HepG2 (cell line): ENCODE measurements around the gene FOXA1.

Source experiments
- EZH2 ChIP-seq: conservative IDR thresholded peaks from 2 replicates; pipeline ENCODE4 v1.6.1; 2012; ENCODE audit warnings: mild to moderate bottlenecking, low read depth, low read length, moderate library complexity
- FOSL2 ChIP-seq: sonication (generic); formaldehyde crosslinking; IDR thresholded peaks from 2 replicates; pipeline ENCODE4 v1.4.0; 2020; ENCODE audit warnings: missing genetic modification reagents
- HDAC1 ChIP-seq: sonication (generic); formaldehyde crosslinking; IDR thresholded peaks from 2 replicates; pipeline ENCODE4 v1.5.1; 2020; ENCODE audit warnings: mild to moderate bottlenecking, missing genetic modification reagents
- KDM5A ChIP-seq: fragments of 200-600 bp; sonication (generic); IDR thresholded peaks from 2 replicates; pipeline ENCODE4 v1.7.0; 2018; ENCODE audit warnings: antibody characterized with exemption, mild to moderate bottlenecking, low read length, borderline replicate concordance
- NCOR1 ChIP-seq: fragments of 200-600 bp; sonication (generic); IDR thresholded peaks from 2 replicates; pipeline ENCODE4 v1.7.0; 2017; ENCODE audit warnings: antibody characterized with exemption, low read length, borderline replicate concordance
- THRA ChIP-seq: sonication (generic); formaldehyde crosslinking; IDR thresholded peaks from 2 replicates; pipeline ENCODE4 v1.4.0; 2020; ENCODE audit warnings: missing genetic modification reagents, borderline replicate concordance
- YEATS2 ChIP-seq: sonication (generic); formaldehyde crosslinking; IDR thresholded peaks from 2 replicates; pipeline ENCODE4 v1.4.0; 2020; ENCODE audit warnings: missing genetic modification reagents, borderline replicate concordance
- ZNF253 ChIP-seq: sonication (generic); formaldehyde crosslinking; IDR thresholded peaks from 2 replicates; pipeline ENCODE4 v1.8.0; 2022; ENCODE audit warnings: mild to moderate bottlenecking, missing genetic modification reagents, borderline replicate concordance
- ZNF674 ChIP-seq: sonication (generic); formaldehyde crosslinking; IDR thresholded peaks from 2 replicates; pipeline ENCODE4 v1.5.0; 2020; ENCODE audit warnings: low read depth, mild to moderate bottlenecking, missing genetic modification reagents

GRCh38 chr14:37586797-37587130, 8.3 kb downstream of the FOXA1 start:
- TF ChIP-seq NCOR1, result no peak
- no peak for TF ChIP-seq ZNF674 (CRISPR knock-in tag)
- no peak for TF ChIP-seq EZH2
- TF ChIP-seq THRA (CRISPR knock-in tag), result no peak
- TF ChIP-seq FOSL2, result no peak
- no peak for TF ChIP-seq KDM5A
- TF ChIP-seq YEATS2, result no peak
- 0 out of 2 replicates have a peak, but pooled peaks have one; percentile 1 for TF ChIP-seq HDAC1 (CRISPR knock-in tag)
- TF ChIP-seq ZNF253 (CRISPR knock-in tag), result no peak
